Ishikawa (cell line): ENCODE measurements around the gene RALGPS2.

Source experiments
- CEBPB ChIP-seq: IDR thresholded peaks from 2 replicates; pipeline ENCODE4 v1.6.1; 2012
- CREB1 ChIP-seq: IDR thresholded peaks from 2 replicates; pipeline ENCODE4 v1.6.1; 2012; ENCODE audit warnings: low read depth
- EGR1 ChIP-seq: IDR thresholded peaks from 2 replicates; pipeline ENCODE4 v1.6.1; 2012
- EP300 ChIP-seq: IDR thresholded peaks from 2 replicates; pipeline ENCODE4 v1.6.1; 2012; ENCODE audit warnings: borderline replicate concordance
- FOXM1 ChIP-seq: IDR thresholded peaks from 2 replicates; pipeline ENCODE4 v1.6.1; 2012; ENCODE audit warnings: low read depth, borderline replicate concordance
- NFIC ChIP-seq: IDR thresholded peaks from 2 replicates; pipeline ENCODE4 v1.6.1; 2012
- RAD21 ChIP-seq: IDR thresholded peaks from 2 replicates; pipeline ENCODE4 v1.6.1; 2012; ENCODE audit warnings: low read depth
- TAF1 ChIP-seq: IDR thresholded peaks from 2 replicates; pipeline ENCODE4 v1.6.1; 2012; ENCODE audit warnings: low read depth, mild to moderate bottlenecking
- TCF12 ChIP-seq: IDR thresholded peaks from 2 replicates; pipeline ENCODE4 v1.6.1; 2012; ENCODE audit warnings: low read depth
- TEAD4 ChIP-seq: IDR thresholded peaks from 2 replicates; pipeline ENCODE4 v1.6.1; 2012
- YY1 ChIP-seq: IDR thresholded peaks from 2 replicates; pipeline ENCODE4 v1.6.1; 2012; ENCODE audit warnings: low read depth
- ZBTB7A ChIP-seq: IDR thresholded peaks from 2 replicates; pipeline ENCODE4 v1.6.1; 2012; ENCODE audit warnings: low read depth
- TF ChIP-seq, protein P1 (sequence below): IDR thresholded peaks from 2 replicates; pipeline ENCODE4 v1.6.1; 2012
- TF ChIP-seq, protein P2 (sequence below): IDR thresholded peaks from 2 replicates; pipeline ENCODE4 v1.6.1; 2012; ENCODE audit warnings: low read depth, mild to moderate bottlenecking
- TF ChIP-seq, protein P3 (sequence below): IDR thresholded peaks from 2 replicates; pipeline ENCODE4 v1.6.1; 2012

RALGPS2 gene

DNA sequence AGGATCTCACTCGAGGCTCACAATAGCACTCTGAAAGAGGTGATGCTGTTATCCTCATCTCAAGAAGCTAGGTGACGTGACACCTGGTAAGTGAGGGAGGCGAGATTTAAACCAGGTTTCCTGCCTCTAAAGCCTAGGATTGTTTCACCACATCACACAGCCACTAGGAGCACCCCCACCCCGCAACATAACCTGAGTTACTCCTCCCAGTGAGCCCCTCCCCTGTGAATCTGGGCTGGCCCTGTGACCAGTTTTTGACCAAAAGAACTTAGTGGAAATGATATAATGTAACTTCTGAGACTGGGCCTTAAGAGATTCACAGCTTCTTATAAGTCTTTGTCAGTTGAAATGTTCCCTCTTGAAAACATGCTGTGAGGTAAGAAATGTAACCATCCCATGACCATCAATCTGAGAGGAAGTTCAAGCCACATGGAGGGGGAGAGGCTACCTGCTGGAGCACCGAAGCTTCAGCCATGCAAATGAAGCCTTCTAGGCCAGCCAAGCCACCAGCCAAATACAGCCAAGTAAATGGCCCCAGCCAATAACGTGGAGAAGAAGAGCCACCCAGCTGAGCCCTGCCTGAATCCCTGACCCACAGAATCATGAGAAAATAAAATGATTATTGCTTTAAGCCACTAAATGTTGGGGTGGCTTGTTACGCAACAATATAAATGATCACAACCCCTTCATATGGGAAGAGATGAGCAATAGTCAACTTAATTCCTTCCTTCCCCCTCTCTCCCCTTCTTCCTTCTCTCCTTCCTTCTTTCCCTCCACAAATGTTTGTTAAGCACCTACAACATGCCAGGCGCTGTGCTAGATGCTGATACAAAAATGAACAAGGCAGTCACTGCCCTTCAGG lies 239.7 kb downstream of the RALGPS2 start:
- TF ChIP-seq YY1 = no peak
- no peak for TF ChIP-seq NFIC
- TF ChIP-seq, protein P1, sequence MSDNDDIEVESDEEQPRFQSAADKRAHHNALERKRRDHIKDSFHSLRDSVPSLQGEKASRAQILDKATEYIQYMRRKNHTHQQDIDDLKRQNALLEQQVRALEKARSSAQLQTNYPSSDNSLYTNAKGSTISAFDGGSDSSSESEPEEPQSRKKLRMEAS = no peak
- no peak for TF ChIP-seq TAF1
- no peak for TF ChIP-seq EP300
- TF ChIP-seq, protein P2, sequence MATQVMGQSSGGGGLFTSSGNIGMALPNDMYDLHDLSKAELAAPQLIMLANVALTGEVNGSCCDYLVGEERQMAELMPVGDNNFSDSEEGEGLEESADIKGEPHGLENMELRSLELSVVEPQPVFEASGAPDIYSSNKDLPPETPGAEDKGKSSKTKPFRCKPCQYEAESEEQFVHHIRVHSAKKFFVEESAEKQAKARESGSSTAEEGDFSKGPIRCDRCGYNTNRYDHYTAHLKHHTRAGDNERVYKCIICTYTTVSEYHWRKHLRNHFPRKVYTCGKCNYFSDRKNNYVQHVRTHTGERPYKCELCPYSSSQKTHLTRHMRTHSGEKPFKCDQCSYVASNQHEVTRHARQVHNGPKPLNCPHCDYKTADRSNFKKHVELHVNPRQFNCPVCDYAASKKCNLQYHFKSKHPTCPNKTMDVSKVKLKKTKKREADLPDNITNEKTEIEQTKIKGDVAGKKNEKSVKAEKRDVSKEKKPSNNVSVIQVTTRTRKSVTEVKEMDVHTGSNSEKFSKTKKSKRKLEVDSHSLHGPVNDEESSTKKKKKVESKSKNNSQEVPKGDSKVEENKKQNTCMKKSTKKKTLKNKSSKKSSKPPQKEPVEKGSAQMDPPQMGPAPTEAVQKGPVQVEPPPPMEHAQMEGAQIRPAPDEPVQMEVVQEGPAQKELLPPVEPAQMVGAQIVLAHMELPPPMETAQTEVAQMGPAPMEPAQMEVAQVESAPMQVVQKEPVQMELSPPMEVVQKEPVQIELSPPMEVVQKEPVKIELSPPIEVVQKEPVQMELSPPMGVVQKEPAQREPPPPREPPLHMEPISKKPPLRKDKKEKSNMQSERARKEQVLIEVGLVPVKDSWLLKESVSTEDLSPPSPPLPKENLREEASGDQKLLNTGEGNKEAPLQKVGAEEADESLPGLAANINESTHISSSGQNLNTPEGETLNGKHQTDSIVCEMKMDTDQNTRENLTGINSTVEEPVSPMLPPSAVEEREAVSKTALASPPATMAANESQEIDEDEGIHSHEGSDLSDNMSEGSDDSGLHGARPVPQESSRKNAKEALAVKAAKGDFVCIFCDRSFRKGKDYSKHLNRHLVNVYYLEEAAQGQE = no peak
- no peak for TF ChIP-seq ZBTB7A
- TF ChIP-seq, protein P3, sequence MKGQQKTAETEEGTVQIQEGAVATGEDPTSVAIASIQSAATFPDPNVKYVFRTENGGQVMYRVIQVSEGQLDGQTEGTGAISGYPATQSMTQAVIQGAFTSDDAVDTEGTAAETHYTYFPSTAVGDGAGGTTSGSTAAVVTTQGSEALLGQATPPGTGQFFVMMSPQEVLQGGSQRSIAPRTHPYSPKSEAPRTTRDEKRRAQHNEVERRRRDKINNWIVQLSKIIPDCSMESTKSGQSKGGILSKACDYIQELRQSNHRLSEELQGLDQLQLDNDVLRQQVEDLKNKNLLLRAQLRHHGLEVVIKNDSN = no peak
- no peak for TF ChIP-seq EGR1
- TF ChIP-seq RAD21 = no peak
- no peak for TF ChIP-seq FOXM1
- TF ChIP-seq TCF12 = no peak
- no peak for TF ChIP-seq TEAD4
- no peak for TF ChIP-seq CEBPB
- no peak for TF ChIP-seq CREB1

DNA sequence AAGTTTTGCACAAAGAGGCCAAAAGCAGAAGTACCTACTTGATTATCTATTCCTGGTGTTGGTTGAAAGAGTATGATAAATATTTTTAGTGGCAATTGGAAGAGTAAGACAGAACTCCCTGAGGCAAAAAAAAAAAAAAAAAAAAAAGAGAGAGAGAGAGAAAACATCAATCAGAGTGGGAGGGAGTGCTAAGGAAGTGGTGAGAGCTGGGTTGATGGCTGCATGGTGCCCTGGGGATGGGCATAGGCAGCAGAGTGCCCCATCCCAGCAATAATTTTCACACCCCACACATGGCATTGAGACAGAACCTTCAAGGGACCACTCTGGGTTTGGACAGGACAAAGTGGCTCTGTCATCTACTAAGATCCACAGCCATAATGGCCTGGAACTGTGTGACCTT lies 241.3 kb downstream of the RALGPS2 start:
- TF ChIP-seq, protein P1 = no peak
- TF ChIP-seq EGR1 = no peak
- no peak for TF ChIP-seq CREB1
- no peak for TF ChIP-seq RAD21
- TF ChIP-seq ZBTB7A = no peak
- TF ChIP-seq, protein P3 = no peak
- no peak for TF ChIP-seq TAF1
- TF ChIP-seq EP300 = no peak
- no peak for TF ChIP-seq YY1
- TF ChIP-seq NFIC = no peak
- TF ChIP-seq FOXM1 = no peak
- TF ChIP-seq CEBPB = no peak
- TF ChIP-seq TCF12 = no peak

DNA sequence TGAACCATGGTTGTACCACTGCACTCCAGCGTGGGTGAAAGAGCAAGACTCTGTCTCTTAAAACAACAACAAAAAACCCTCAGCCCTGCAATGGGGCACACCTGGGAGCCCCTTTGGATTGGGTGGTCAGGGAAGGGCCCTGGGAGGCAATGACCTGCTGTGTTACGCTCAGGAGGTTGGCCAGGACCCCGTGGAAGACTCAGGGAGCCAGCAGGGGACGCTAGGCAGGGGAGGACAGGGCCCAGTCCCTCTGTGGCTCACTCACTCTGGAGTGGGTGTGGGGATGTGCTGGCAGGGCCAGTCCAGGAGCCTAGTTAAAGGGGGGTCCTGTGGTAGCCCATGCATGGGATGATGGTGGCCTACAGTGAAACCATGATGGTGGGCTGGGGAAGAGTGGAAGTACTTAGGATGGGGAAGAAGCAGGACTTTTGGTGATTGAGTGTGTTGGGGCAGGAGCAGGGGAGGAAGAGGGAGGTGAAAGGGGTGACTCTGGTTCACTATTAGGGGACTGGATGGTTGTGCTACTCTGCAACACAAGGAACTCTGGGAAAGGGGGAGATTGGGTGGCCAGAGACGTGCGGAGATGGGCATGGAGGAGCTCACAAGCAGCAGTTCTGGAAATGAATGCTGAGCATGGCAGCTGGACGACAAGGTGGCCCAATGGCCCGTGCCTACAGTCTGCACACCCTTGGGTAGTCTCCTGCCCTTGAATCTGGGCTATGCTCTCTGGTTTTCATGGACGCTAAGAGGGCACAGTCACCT lies 244.4 kb downstream of the RALGPS2 start:
- TF ChIP-seq ZBTB7A (no peak), EGR1 (no peak), EP300 (no peak), RAD21 (no peak), TCF12 (no peak), CREB1 (no peak), CEBPB (no peak), YY1 (no peak)
- TF ChIP-seq, protein P3 = no peak

DNA sequence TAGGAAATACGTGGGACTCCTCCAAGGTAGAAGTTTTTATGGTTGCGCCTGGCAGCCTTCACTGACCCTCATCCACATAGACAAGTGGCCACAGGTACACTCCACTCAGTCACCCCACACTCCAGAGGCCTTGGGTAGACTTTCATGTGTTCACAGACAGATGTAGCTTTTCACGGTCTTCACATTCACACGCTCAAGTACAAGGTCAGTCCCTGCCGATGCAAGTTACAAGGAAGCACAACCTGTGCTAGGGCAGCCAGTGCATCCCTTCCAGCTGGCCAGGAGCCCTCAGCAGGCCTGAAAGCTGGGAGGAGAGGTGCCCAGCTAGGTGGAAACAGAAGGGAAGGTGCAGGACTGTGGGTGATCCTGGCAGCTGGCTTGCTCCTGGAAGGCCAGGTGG lies 245.1 kb downstream of the RALGPS2 start:
- TF ChIP-seq YY1 (no peak), RAD21 (no peak), TCF12 (no peak), EGR1 (no peak), CEBPB (no peak), NFIC (no peak), ZBTB7A (no peak), TEAD4 (no peak), CREB1 (no peak), TAF1 (no peak), EP300 (no peak), FOXM1 (no peak)
- TF ChIP-seq, protein P1 = no peak
- TF ChIP-seq, protein P2 = no peak
- TF ChIP-seq, protein P3 = no peak
